Activated naive CD8-positive, alpha-beta T cell treated with anti-CD3 and anti-CD28 coated beads for 36 hours (primary cell): ENCODE measurements around the gene CAMP. TPM values are rescaled to one million over a fixed set of nuclear protein-coding genes. Genes with fewer than 3 reads are reported as not detected.
A peak's percentile ranks its signal among the peaks of the same experiment; 100 is the strongest.

Experiments used
- DNase-seq: peaks from one replicate; pipeline ENCODE4 v3.0.0; 2021
- H3K27ac Mint-ChIP-seq: one replicate; pipeline ENCODE4 v1.8.0; 2022; ENCODE audit warnings: mild to moderate bottlenecking, moderate library complexity, mixed read lengths
- H3K27me3 Mint-ChIP-seq: one replicate; pipeline ENCODE4 v1.8.0; 2022; ENCODE audit warnings: mild to moderate bottlenecking, mixed read lengths
- H3K36me3 Mint-ChIP-seq: one replicate; pipeline ENCODE4 v1.8.0; 2021; ENCODE audit warnings: mild to moderate bottlenecking, mixed read lengths
- H3K4me1 Mint-ChIP-seq: one replicate; pipeline ENCODE4 v1.8.0; 2021; ENCODE audit warnings: mixed read lengths
- H3K4me3 Mint-ChIP-seq: one replicate; pipeline ENCODE4 v1.8.0; 2022; ENCODE audit warnings: mild to moderate bottlenecking, moderate library complexity, mixed read lengths
- H3K9me3 Mint-ChIP-seq: one replicate; pipeline ENCODE4 v1.8.0; 2022; ENCODE audit warnings: mixed read lengths
- total RNA-seq, 2 experiments: library from RNA; stranded (reverse); gene quantifications; one replicate each; pipeline ENCODE4 v1.2.3, GENCODE V29; 2021

Gene CAMP
- total RNA-seq, 2 experiments from 2014 or later = not detected

GRCh38 chr3:48232232-48232631 is 8.9 kb downstream of the CAMP start:
- Mint-ChIP-seq H3K4me3 (no peak overlapping the region), H3K27me3 (peaks cover 3% of the 10 kb centered on the region), H3K27ac (no peak overlapping the region), H3K9me3 (no peaks in the 10 kb centered on the region), H3K4me1 (peaks cover 9% of the 10 kb centered on the region), H3K36me3 (no peaks in the 10 kb centered on the region)
- DNase-seq = no peak

DNA sequence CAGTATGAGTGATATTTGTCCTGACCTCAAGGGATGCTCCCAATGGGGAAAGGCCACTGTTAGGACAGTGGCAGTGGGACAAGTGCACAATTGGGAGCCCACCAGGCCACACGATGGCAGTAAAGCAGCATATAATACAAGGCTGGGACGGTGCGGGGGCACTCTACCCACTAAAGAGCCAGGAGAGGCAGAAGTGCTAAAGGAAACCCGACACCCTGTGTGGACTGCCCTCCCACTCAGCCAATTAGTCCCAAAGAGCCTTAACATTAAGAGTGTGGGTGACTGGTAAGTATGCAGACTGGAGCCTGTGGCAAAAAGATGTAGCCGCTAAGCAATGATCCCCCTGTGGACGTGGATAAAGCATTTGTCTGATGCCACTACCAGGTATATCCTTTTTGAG is 9.4 kb downstream of the CAMP start:
- peak; percentile 68 for DNase-seq
- Mint-ChIP-seq H3K27me3 (peaks cover 3% of the 10 kb centered on the region), H3K27ac (no peak overlapping the region), H3K9me3 (no peaks in the 10 kb centered on the region), H3K36me3 (no peaks in the 10 kb centered on the region), H3K4me3 (no peak overlapping the region), H3K4me1 (peaks cover 7% of the 10 kb centered on the region)

- Mint-ChIP-seq H3K27ac (no peak overlapping the region), H3K9me3 (no peaks in the 10 kb centered on the region), H3K4me3 (no peak overlapping the region), H3K36me3 (no peaks in the 10 kb centered on the region), H3K27me3 (peaks cover 3% of the 10 kb centered on the region), H3K4me1 (peaks cover 7% of the 10 kb centered on the region)
- DNase-seq = no peak
Measured at GRCh38 chr3:48233542-48233941, 10.2 kb downstream of the CAMP start.

DNA sequence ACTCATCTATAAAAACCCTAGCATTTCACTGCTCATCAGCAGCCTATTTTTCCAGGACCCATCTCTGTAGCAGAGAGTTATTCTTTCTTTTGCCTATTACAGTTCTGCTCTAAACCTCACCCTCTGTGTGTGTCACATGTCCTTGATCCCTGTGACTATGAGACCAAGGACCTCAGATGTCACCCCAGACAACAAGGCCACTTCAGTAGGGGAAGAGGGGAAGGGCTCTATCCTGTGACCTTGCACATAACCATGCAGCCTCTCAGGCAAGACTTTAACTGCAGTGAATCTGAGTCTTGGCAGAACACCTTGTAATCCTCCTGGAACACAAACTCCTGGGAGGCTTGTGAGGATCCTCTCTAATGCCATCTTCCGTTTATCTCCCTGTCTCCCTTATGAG is 13.2 kb downstream of the CAMP start:
- H3K27me3 Mint-ChIP-seq = peaks cover 3% of the 10 kb centered on the region
- no peaks in the 10 kb centered on the region for H3K9me3 Mint-ChIP-seq

DNA sequence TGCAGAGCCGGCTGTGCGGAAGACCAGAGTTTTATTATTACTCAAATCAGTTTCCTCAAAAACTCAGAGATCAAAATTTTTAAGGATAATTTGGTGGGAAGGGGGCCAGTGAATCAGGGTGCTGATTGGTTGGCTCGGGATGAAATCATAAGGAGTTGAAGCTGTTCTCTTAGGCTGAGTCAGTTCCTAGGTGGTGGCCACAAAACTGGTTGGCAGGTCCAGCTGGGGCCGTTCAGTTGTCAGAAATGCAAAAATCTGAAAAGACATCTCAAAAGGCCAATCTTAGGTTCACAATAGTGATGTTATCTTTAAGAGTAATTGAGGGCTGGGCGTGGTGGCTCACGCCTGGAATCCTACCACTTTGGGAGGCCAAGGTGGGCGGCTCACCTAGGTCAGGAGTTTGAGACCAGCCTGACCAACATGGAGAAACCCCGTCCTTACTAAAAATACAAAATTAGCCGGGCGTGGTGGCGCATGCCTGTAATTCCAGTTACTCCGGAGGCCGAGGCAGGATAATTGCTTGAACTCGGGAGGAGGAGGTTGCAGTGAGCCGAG is 15.3 kb downstream of the CAMP start:
- Mint-ChIP-seq H3K9me3 (no peaks in the 10 kb centered on the region), H3K36me3 (peaks cover 3% of the 10 kb centered on the region), H3K4me3 (no peak overlapping the region), H3K27me3 (no peaks in the 10 kb centered on the region), H3K27ac (no peak overlapping the region), H3K4me1 (peaks cover 14% of the 10 kb centered on the region)
- no peak for DNase-seq

More for the DNA sequence above, 13.2 kb downstream of the CAMP start:
- peaks cover 13% of the 10 kb centered on the region for H3K4me1 Mint-ChIP-seq
- no peak overlapping the region for H3K4me3 Mint-ChIP-seq
- no peak overlapping the region for H3K27ac Mint-ChIP-seq
- no peak for DNase-seq
- H3K36me3 Mint-ChIP-seq = no peaks in the 10 kb centered on the region

DNA sequence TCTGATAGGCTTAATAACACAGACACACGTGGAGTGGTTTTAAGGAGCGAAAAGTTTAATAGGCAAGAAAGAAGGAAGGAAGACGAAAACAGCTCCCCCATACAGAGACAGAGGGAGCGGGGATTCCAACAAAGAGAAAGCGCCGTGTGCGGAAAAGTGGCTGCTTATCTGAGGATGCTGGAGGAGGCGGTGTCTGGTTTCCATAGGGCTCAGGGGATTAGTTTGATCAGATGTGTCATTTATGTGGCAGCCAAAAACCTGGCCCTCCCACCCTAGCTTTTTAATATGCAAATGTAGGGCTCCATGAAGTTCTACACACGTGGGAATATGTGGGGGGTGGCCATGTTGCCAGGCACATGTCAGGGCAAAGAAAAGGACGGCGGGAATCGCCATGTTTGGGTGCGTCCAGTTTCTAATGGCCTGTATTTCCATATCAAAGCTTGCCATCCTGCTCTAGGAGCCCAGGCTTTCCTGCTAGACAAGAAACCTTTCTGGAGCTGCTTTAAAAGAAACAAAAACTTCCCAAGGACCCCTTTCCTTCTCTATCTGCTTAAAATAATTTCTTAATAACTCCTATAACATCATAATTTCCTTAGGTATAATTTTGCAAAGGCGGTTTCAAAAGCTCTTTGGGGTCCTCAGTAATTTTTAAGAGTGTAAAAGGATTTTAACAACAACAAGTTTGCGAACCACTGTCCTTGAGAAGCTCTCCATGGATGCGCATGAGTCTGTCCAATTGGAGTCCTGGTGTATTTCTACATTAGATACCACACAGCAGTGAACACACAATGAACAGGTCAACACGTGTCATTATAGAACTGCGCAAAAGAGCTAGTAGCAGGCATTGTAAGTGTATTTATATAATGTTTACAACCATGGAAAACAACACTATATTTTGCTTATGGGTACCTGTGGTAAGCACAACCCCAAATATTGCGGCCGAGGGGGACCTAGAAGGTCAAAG is 17.0 kb downstream of the CAMP start:
- H3K4me1 Mint-ChIP-seq = peaks cover 18% of the 10 kb centered on the region
- H3K27ac Mint-ChIP-seq = peak overlapping the region; percentile 94
- H3K36me3 Mint-ChIP-seq = peaks cover 8% of the 10 kb centered on the region
- H3K9me3 Mint-ChIP-seq = no peaks in the 10 kb centered on the region
- peak overlapping the region; percentile 86 for H3K4me3 Mint-ChIP-seq
- no peaks in the 10 kb centered on the region for H3K27me3 Mint-ChIP-seq
- DNase-seq = no peak

DNA sequence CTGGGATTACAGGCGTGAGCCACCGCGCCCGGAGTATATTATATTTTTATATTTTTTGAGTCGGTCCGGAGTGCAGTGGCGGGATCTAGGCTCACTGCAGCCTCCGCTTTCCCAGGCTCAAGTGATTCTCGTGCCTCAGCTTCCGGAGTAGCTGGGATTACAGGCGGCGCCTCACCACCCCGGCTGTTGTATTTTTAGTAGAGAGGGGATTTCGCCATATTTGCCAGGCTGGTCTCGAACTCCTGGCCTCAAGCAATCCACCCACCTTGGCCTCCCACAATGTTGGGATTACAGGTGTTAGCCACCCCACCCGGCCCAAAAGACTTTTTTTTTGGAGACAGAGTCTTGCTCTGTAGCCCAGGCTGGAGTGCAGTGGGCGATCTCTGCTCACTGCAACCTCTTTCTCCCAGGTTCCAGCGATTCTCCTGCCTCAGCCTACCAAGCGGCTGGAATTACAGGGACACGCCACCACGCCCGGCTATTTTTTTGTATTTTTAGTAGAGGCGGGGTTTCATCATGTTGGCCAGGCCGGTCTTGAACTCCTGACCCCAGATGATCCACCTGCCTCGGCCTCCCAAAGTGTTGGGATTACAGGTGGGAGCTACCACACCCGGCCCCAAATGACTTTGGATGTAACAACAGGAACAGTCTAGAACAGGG is 18.6 kb downstream of the CAMP start:
- no peaks in the 10 kb centered on the region for H3K27me3 Mint-ChIP-seq
- peak; percentile 26 for DNase-seq
- H3K4me1 Mint-ChIP-seq = peaks cover 21% of the 10 kb centered on the region
- peaks cover 10% of the 10 kb centered on the region for H3K36me3 Mint-ChIP-seq
- peak overlapping the region; percentile 86 for H3K4me3 Mint-ChIP-seq
- peak overlapping the region; percentile 94 for H3K27ac Mint-ChIP-seq
- no peaks in the 10 kb centered on the region for H3K9me3 Mint-ChIP-seq

DNA sequence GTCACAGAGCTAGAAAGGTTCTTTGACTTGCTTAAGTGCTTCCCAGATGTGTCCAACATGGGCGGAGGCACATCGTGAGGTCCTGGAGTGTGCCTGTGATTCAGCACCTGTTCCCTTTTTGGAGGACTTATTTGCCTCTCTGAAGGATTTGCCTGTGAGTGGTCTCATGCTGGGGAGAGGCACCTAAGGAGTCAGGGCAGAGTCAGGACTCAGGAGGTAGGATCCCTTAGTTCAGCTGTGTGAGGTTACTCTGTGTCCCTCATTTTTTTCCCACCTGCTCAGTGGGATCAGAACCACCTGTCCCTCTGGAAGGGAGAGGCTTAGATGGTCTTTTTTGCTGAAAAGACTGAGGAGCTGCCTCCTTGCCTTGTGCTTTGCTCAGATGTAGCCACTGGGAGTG is 20.6 kb downstream of the CAMP start:
- H3K4me3 Mint-ChIP-seq = no peak overlapping the region
- no peaks in the 10 kb centered on the region for H3K27me3 Mint-ChIP-seq
- peaks cover 35% of the 10 kb centered on the region for H3K4me1 Mint-ChIP-seq
- H3K27ac Mint-ChIP-seq = no peak overlapping the region
- H3K9me3 Mint-ChIP-seq = no peaks in the 10 kb centered on the region
- DNase-seq = no peak
- peaks cover 24% of the 10 kb centered on the region for H3K36me3 Mint-ChIP-seq

DNA sequence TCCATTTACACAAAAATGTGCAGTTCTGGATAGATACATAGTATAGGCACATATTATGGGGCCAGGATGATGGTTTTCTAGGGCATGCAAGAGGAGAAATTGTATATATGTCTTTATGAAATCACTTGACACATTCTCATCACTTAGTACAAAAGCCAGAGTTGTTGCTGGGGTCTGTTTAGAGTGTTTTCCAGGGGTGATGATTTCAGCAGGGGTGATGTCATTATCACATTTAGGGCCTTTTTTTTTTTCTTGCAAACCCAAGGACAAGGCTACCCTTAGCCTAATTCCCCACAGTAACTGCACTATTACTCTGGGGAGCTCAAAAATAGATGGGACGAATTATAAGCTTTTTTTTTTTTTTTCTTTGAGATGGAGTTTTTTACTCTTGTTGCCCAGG is 21.2 kb downstream of the CAMP start:
- H3K27ac Mint-ChIP-seq = no peak overlapping the region

GRCh38 chr3:48245136-48245535 is 21.8 kb downstream of the CAMP start:
- no peak overlapping the region for H3K4me3 Mint-ChIP-seq
- H3K9me3 Mint-ChIP-seq = no peaks in the 10 kb centered on the region
- peaks cover 27% of the 10 kb centered on the region for H3K36me3 Mint-ChIP-seq
- H3K27me3 Mint-ChIP-seq = no peaks in the 10 kb centered on the region
- H3K27ac Mint-ChIP-seq = no peak overlapping the region
- peaks cover 35% of the 10 kb centered on the region for H3K4me1 Mint-ChIP-seq
- no peak for DNase-seq

More for the DNA sequence above, 21.2 kb downstream of the CAMP start:
- Mint-ChIP-seq H3K36me3 (peaks cover 26% of the 10 kb centered on the region), H3K9me3 (no peaks in the 10 kb centered on the region), H3K4me1 (peaks cover 35% of the 10 kb centered on the region), H3K27me3 (no peaks in the 10 kb centered on the region), H3K4me3 (no peak overlapping the region)
- no peak for DNase-seq

- H3K9me3 Mint-ChIP-seq = no peaks in the 10 kb centered on the region
- H3K4me1 Mint-ChIP-seq = peaks cover 28% of the 10 kb centered on the region
- peak overlapping the region; percentile 69 for H3K27ac Mint-ChIP-seq
- no peak for DNase-seq
- H3K36me3 Mint-ChIP-seq = peaks cover 28% of the 10 kb centered on the region
- no peaks in the 10 kb centered on the region for H3K27me3 Mint-ChIP-seq
- H3K4me3 Mint-ChIP-seq = no peak overlapping the region
Measured at GRCh38 chr3:48247401-48247811, 24.1 kb downstream of the CAMP start.

GRCh38 chr3:48248095-48248850 is 25.0 kb downstream of the CAMP start:
- DNase-seq = no peak
- H3K27ac Mint-ChIP-seq = no peak overlapping the region
- no peaks in the 10 kb centered on the region for H3K27me3 Mint-ChIP-seq
- no peak overlapping the region for H3K4me3 Mint-ChIP-seq
- H3K9me3 Mint-ChIP-seq = no peaks in the 10 kb centered on the region
- H3K4me1 Mint-ChIP-seq = peaks cover 24% of the 10 kb centered on the region
- peaks cover 33% of the 10 kb centered on the region for H3K36me3 Mint-ChIP-seq

DNA sequence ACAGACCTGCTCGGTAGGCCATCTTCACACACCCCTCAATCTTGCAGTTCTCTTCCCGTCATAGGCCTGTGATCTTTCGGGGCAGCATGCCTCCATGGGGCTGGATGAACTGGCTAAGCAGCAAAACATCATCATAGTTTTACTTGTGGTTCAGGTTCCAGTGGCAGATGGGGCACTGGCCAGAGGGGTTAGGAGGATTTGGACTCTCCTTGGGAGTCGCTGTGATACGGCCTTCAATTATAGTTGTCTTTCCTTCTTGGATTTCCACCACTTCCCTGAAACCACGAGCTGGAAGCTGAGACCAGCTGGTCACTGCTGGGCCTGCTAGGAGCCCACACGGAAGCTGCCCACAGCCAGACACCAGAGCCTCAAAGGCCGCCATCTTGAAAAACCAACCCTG is 33.3 kb downstream of the CAMP start:
- Mint-ChIP-seq H3K27me3 (no peaks in the 10 kb centered on the region), H3K4me3 (no peak overlapping the region), H3K36me3 (peaks cover 51% of the 10 kb centered on the region), H3K4me1 (peaks cover 4% of the 10 kb centered on the region), H3K9me3 (peaks cover 3% of the 10 kb centered on the region), H3K27ac (no peak overlapping the region)
- DNase-seq = no peak

DNA sequence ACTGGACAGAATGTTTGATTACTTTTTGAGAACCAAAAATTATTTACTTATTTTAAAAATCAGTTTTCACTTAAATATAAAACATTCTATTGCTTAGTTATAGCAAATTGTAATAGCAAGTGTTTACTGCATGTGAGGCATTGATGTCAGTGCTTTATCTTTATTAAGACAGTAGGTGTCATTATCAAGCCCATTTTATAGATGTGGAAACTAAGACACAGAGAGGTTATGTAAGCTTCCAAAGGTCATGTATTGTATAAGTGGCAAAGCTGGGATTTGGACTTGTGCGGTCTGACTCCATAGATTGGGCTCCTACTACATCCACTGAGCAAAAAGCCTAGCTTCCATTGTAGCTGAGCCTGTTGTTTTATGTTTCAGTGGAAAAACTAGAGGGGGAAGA is 35.2 kb downstream of the CAMP start:
- Mint-ChIP-seq H3K36me3 (peaks cover 49% of the 10 kb centered on the region), H3K27me3 (no peaks in the 10 kb centered on the region), H3K27ac (no peak overlapping the region)

DNA sequence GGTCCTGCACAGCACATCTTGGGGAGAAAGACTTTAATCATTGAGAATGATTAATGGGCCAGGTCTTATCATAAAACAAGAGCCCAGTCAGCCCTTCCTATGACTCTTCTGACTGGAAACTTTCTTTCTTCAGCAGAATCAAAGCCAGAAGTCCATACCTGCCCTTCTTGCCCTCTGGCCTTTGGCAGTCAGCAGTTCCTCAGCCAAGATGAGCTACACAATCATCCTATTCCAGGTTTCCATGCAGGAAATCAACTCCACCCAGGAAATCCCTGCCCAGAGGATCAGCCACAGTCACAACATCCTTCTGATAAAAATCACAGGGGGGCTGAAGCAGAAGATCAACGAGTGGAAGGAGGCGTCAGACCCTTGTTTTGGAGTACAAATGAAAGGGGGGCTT is 44.5 kb downstream of the CAMP start:
- H3K9me3 Mint-ChIP-seq = peaks cover 2% of the 10 kb centered on the region
- peak overlapping the region; percentile 95 for H3K27ac Mint-ChIP-seq
- peaks cover 42% of the 10 kb centered on the region for H3K36me3 Mint-ChIP-seq
- DNase-seq = no peak
- H3K4me3 Mint-ChIP-seq = peak overlapping the region; percentile 54
- no peaks in the 10 kb centered on the region for H3K27me3 Mint-ChIP-seq
- H3K4me1 Mint-ChIP-seq = peaks cover 45% of the 10 kb centered on the region

More for the DNA sequence above, 35.2 kb downstream of the CAMP start:
- peaks cover 3% of the 10 kb centered on the region for H3K9me3 Mint-ChIP-seq
- peaks cover 4% of the 10 kb centered on the region for H3K4me1 Mint-ChIP-seq
- DNase-seq = no peak
- H3K4me3 Mint-ChIP-seq = no peak overlapping the region
